Psoas muscle (tissue), 8 donors: ENCODE measurements around the gene CYP3A4. TPM values are rescaled to one million over a fixed set of nuclear protein-coding genes. Genes with fewer than 3 reads are reported as not detected.
A peak's percentile ranks its signal among the peaks of the same experiment; 100 is the strongest.
"Not testable (repeated sequence)": the region's sequence is repeated elsewhere in the genome, so short reads cannot be mapped to it uniquely, and the experiment has no call there.

Experiments
- ATAC-seq, 4 donors: fragments of 200-7000 bp; cut with Tn5 transposase; one replicate each; pipeline ENCODE4 v1.9.1; 2020; ENCODE audit warnings: moderate library complexity in 3 of 4, mild to moderate bottlenecking in 2 of 4
- DNase-seq, 2 donors: peaks; one replicate each; pipeline ENCODE4 v3.0.0-alpha.2; 2020
- H3K27ac ChIP-seq: fragments of 200-600 bp; one replicate; pipeline ENCODE4 v1.8.0; 2022
- H3K27me3 ChIP-seq, 3 donors: fragments of 200-600 bp in 1 of 3; one replicate each; pipeline versions ENCODE4 v1.6.1 to v1.8.0; 2013 to 2022; ENCODE audit warnings: low read length in 2 of 3, mild to moderate bottlenecking in 2 of 3, moderate library complexity in 1 of 3; ENCODE audit not compliant: insufficient read depth in 3 of 3
- H3K36me3 ChIP-seq, 2 donors: fragments of 200-600 bp in 1 of 2; one replicate each; pipeline versions ENCODE4 v1.6.1 to v1.8.0; 2013 to 2022; ENCODE audit warnings: low read depth in 1 of 2, mild to moderate bottlenecking in 1 of 2, moderate library complexity in 1 of 2; ENCODE audit not compliant: insufficient read depth in 1 of 2
- H3K4me1 ChIP-seq: fragments of 200-600 bp; one replicate; pipeline ENCODE4 v1.8.0; 2022
- H3K4me3 ChIP-seq: fragments of 200-600 bp; one replicate; pipeline ENCODE4 v1.8.0; 2022; ENCODE audit warnings: mild to moderate bottlenecking
- H3K9me3 ChIP-seq: fragments of 200-600 bp; one replicate; pipeline ENCODE4 v1.8.0; 2022
- CTCF ChIP-seq: fragments of 200-600 bp; IDR thresholded peaks from one replicate; pipeline ENCODE4 v1.8.0; 2022; ENCODE audit warnings: antibody characterized with exemption
- WGBS, 3 donors: extraction: QIAGEN DNeasy Blood & Tissue Kit; methylation state at CpG; one replicate each; pipeline versions ENCODE4 v1.1.6 to v1.1.7; 2013; 5-methylcytosine and 5-hydroxymethylcytosine counted together
- intact Hi-C, 2 donors: fragments of 100-400 bp; cut with DNase I; formaldehyde crosslinking; loops; one replicate each; pipeline versions ENCODE4 v1.11.0 to v1.14.2; 2022
- polyA plus RNA-seq, 3 donors: library from polyadenylated mRNA; stranded (reverse); fragments of 200-250 nt; gene quantifications; one replicate each; pipeline ENCODE4 v1.2.3, GENCODE V29; 2013
- total RNA-seq, 4 donors: library from RNA; stranded (reverse); fragmentation: NEBNext Ultra II Directional in 2 of 4; extraction: Animal tissue kit (Norgen Biotek cat#: 25700) in 2 of 4; gene quantifications; one replicate each; pipeline versions ENCODE4 v1.2.1 to v1.2.4, GENCODE V29; 2021 to 2023
- donor health status: healthy with polysubstance abuse.
- donor health status: DM: no; HTN: no; CAD: no; lungs with moderate emphysema.
- donor health status: Bipolar disorder and iron deficiency.
- donor health status: healthy.
- donor health status: DM: yes; HTN: yes; CAD: no.
- donor health status: DM: no; HTN: no; CAD: no.
- donor health status: DM: no; HTN: no; CAD: no.
- donor health status: DM: yes; HTN: yes; CAD: no.

CYP3A4 gene
- total and polyA plus RNA-seq, 7 donors: 0.08 to 4.2 (median 0.30) TPM; not detected in 1

- no peak for TF ChIP-seq CTCF
- 34 to 60% (median 46%) methylated on average over 2 of the region's 2 CpGs for WGBS, 3 donors
- no peak overlapping the region for H3K4me3 ChIP-seq
- intact Hi-C loops: no loop called here
- H3K4me1 ChIP-seq: peaks cover 16% of the 10 kb centered on the region
- H3K27me3 ChIP-seq: no peaks in the 10 kb centered on the region
- no peaks in the 10 kb centered on the region for H3K9me3 ChIP-seq
- no peak for ATAC-seq
- H3K36me3 ChIP-seq: no peaks in the 10 kb centered on the region
- H3K27ac ChIP-seq: peak overlapping the region; percentile 68
- no peak for DNase-seq
Measured at GRCh38 chr7:99741441-99741795, 42.6 kb downstream of the CYP3A4 start.

DNA sequence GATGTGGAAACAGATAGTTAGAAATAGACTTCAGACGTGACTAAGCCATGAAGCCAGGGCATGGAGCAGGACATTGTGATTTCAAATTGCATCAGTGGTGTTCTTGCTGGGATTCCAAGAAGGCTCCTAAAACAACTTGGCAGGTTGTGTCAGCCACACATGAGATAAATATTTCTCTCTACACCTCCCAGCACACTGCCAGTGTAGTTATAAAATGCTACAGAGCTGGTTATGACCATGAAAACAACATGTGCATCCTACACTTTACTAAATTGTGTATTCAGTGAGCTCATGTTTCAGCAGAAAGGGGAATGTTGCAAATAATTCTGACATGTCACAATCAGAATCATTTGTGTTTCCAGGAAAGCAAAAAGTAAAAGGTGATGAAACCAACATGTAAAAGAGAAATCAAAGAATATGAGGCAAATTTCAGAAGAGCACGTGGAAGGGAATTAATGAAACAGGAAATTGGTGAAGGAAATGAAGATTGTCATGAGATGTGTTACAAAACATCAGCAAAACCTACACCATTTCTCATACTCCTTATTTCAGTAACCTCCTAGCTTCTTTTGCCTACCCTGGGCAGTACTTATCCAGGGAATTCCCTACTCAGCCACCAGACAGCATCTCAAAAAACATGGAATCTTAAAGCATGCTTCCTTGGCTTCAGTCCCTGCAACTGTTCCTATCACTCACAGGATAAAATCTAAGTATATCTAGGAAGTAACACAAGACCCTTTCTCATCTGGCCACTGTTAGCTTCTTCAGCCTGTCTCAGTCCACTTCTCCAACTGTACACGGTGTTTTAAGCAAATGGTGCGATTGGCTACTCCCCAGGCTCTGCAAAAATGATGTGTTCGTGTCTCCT is 43.2 kb downstream of the CYP3A4 start:
- peaks cover 16% of the 10 kb centered on the region for H3K4me1 ChIP-seq
- TF ChIP-seq CTCF: no peak
- peak; percentile 95 to 97 (median 96) for ATAC-seq
- H3K27me3 ChIP-seq: no peaks in the 10 kb centered on the region
- no peaks in the 10 kb centered on the region for H3K36me3 ChIP-seq
- peak overlapping the region; percentile 68 for H3K27ac ChIP-seq
- no peak for DNase-seq
- intact Hi-C loops: no loop called here
- WGBS, 3 donors: 26 to 36% (median 32%) methylated on average over 5 of the region's 5 CpGs
- no peak overlapping the region for H3K4me3 ChIP-seq
- H3K9me3 ChIP-seq: no peaks in the 10 kb centered on the region

GRCh38 chr7:99739699-99740572 is 44.0 kb downstream of the CYP3A4 start:
- 85 to 90% (median 89%) methylated on average over 2 of the region's 2 CpGs for WGBS, 3 donors
- intact Hi-C loops: no loop called here
- no peak overlapping the region for H3K4me3 ChIP-seq
- H3K4me1 ChIP-seq: peaks cover 16% of the 10 kb centered on the region
- H3K36me3 ChIP-seq: no peaks in the 10 kb centered on the region
- DNase-seq (no peak), ATAC-seq (peak in 3 of 4 donors; percentile 23 to 68 (median 49))
- peak overlapping the region; percentile 68 for H3K27ac ChIP-seq
- H3K9me3 ChIP-seq: no peaks in the 10 kb centered on the region
- no peaks in the 10 kb centered on the region for H3K27me3 ChIP-seq
- TF ChIP-seq CTCF: no peak

DNA sequence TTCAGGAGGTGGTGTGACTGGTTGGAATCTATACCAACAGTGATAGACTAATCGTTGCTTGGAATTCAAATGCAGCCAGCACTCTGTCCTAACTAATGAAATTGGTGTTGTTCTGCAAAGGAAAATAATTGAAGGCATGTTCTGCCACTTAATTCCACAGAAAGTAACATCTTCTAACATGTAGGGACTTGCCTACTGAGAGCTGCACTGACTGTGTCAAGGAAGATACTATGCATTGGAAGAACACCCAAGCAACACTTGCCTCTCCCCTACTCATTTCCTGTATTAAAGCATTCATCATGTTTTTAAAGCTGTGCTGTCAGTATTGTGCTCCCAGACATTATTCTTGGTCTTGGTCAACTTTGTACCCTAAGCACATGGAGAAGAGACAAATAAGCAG is 46.3 kb downstream of the CYP3A4 start:
- 73 to 85% (median 79%) methylated on average over 1 of the region's 1 CpG for WGBS, 3 donors
- no peak for ATAC-seq
- H3K27me3 ChIP-seq: no peaks in the 10 kb centered on the region
- no peak for DNase-seq
- no peak overlapping the region for H3K27ac ChIP-seq
- intact Hi-C loops: no loop called here
- H3K4me1 ChIP-seq: peaks cover 16% of the 10 kb centered on the region
- no peaks in the 10 kb centered on the region for H3K9me3 ChIP-seq
- H3K36me3 ChIP-seq: no peaks in the 10 kb centered on the region
- no peak overlapping the region for H3K4me3 ChIP-seq
- no peak for TF ChIP-seq CTCF

DNA sequence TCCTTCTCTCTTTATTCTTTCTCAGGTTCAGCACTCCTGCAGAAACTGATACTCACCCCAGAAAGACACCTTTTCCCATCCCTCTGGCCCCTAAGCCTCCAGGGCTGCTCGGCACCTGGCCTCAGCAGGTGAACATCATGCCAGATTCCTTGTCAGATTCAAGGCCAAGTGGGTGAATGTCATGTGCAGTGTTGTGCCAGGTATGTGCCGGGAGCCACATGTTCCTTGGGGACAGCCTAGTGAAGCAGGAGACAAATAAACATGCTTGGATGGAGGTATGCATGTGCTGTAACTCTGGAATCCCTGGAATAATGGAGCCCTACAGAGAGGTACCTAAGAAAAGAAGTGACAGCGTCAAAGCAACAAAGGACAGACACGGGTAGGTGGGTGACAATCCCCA is 47.3 kb downstream of the CYP3A4 start:
- H3K27me3 ChIP-seq, ATAC-seq, H3K36me3 ChIP-seq, DNase-seq, H3K9me3 ChIP-seq, H3K27ac ChIP-seq, H3K4me3 ChIP-seq, intact Hi-C loops: not testable (repeated sequence)
- peaks cover 14% of the 10 kb centered on the region for H3K4me1 ChIP-seq
- WGBS, 3 donors: 47 to 67% (median 65%) methylated on average over 4 of the region's 4 CpGs
